Activated CD4-positive, alpha-beta T cell treated with anti-CD3 and anti-CD28 coated beads, Interleukin-2, amount 10 ng/mL, durations not matched to agents 7 days and 5 days (primary cell): ENCODE data around the gene LMBR1. TPM values are rescaled to one million over a fixed set of nuclear protein-coding genes. Genes with fewer than 3 reads are reported as not detected.

Source experiments
- total RNA-seq, 2 experiments: library from RNA; stranded (reverse); gene quantifications; one replicate each; pipeline ENCODE4 v1.2.3, GENCODE V29; 2021

Gene LMBR1
- total RNA-seq, 2 experiments from 2014 or later, result 38.8 to 43.5 TPM

Other genes with a start within 250 kb of the LMBR1 start
- 10 to 100 TPM; 27.2 to 28.6 TPM for gene NOM1, start 56.5 kb upstream of the LMBR1 start, total RNA-seq
- not detected for gene MNX1, start 117.5 kb upstream of the LMBR1 start, total RNA-seq
- 10 to 100 TPM; 50.3 to 51.3 TPM for gene UBE3C, start 245.7 kb upstream of the LMBR1 start, total RNA-seq